GM18526 (cell line): ENCODE measurements around the gene LIPC.

Experiments
- POLR2A ChIP-seq: IDR thresholded peaks from 3 replicates; pipeline ENCODE4 v1.6.1; 2011; ENCODE audit not compliant: insufficient read length; ENCODE audit errors: extremely low read depth

The LIPC gene

DNA sequence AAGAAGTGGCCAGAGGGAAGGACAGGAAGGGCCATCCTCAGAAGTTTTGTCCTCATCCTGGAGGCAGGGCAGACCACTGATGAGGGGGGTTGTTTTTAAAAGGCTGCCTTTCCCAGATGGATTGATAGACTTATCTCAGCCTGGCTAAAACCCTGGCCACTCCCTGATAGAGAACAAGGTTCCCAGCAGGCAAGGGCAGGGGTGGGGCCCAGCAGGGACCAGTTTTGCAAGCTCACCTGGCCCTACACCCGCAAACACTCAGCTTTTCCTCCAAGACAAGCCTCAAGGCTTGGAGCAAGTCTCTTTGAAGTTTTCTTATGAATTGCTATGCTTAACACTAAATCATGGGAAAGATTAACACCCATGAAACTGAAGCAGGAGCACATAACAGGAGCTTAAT lies 9.1 kb downstream of the LIPC start:
- TF ChIP-seq POLR2A = no peak

DNA sequence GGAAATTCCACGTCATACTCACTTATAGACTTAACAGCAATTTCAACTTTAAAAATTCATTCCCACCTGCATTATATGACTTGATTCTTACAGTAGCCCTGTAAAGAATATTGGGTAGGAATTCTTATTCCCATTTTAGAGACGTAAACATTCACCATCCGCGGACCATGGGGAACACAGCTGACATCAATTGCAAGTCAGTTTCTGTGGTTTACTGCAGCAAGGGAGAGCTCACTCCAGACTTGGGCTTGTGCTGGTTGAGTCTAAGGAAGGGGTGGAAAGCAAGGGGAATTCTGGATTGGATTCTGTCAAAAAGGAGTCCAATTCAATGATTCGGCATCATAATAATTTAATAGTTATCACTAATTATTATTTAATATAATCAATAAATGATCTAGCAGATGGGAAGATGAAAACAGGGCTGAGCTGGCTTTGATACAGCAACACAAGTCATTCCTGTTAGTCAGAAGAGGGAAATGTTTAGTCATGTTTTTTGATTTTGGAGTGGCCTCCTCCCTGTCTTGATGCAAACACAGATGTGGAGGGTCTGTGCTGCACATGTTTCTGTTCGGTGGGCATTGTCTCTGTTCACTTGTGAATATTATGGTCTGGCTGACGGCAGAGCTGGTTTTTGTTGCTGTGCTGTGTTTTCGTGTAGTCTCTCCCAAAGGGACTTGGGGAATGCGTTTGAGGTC lies 9.7 kb downstream of the LIPC start:
- no peak for TF ChIP-seq POLR2A

DNA sequence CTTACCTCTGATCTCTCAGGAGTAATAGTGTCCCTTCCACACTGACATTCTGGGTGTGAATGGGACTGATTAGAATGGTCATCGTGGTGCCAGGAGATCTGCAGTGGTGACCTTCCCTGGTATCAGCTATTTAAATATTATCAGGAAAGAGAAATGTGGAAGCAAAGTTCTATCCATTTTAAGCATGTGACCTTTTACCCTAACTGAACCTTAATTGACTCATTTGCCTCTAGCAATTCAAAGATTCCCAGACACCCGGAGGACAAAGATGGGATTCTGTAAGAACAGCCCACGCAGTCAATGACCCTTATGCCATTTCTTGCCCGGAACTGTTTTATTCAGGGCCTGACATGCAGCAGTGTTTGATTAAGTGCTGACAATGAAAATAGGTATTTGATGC lies 10.3 kb downstream of the LIPC start:
- TF ChIP-seq POLR2A = no peak

DNA sequence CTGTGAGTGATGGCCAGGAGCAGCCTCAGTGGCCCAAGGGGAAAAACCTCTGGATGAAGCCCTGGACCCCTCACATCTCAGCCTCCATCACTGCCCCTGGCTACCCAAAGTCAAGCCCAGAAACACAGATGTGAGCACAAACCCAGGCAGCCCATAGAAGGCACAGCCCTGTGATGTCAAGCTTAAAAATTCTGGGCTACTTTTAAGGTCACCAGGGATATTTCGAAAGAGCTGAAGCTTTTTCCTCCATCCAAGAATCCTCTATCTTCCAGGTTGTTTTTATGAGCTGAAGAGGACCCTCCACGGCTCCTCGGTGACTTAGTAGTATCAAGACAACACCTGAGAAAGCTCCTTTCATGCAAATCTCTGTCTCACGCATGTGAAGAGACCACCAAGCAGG lies 11.5 kb downstream of the LIPC start:
- no peak for TF ChIP-seq POLR2A

DNA sequence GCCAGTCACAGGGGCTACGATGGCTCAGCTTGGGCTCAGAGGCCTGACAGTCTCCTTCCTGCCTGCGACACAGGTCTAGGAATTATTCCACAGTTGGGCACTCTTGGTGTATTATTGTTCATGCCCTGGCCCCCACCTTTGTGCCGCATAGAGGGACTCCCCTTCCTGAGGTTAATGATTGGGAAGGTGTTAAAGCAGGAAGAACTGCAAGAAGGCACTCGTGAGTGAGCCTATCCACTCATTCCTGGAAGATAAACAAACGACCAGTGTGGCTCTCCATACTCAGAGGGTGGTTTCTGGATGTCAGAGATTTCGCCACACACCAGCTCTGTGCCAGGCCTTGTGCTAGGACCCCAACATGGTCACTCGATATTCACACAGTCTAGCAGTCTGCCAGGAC lies 12.3 kb downstream of the LIPC start:
- TF ChIP-seq POLR2A = no peak

DNA sequence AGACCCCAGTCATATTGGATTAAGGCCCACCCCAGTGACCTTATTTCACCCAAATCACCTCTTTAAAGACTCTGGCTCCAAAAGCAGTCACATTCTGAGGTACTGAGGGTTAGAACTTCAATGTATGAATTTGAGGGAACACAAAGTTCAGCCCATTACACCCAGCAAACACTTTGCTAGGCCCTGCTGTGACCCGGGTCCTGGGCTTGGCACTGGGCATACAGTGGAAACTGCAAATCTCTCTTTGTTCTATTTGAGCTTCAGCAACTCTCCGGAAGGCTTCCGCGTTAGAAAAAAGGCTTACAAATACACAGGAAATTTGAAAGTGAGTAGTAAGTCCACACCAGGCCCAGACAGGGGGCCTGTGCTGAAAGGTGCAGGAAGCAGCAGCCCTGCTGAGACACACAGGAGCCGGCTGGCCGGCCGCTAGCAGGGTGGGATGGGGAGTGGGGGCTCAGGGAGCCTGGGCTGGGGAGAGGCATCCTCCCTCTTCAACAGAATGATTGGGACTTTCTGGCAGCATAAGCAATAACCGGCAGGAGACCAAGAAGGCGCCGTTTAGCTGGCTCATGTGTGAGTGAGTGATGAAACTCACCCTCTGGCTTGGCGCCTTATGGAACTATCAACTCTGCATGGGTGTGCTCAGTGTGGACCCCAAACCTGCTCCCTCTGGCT lies 13.0 kb downstream of the LIPC start:
- TF ChIP-seq POLR2A = no peak

DNA sequence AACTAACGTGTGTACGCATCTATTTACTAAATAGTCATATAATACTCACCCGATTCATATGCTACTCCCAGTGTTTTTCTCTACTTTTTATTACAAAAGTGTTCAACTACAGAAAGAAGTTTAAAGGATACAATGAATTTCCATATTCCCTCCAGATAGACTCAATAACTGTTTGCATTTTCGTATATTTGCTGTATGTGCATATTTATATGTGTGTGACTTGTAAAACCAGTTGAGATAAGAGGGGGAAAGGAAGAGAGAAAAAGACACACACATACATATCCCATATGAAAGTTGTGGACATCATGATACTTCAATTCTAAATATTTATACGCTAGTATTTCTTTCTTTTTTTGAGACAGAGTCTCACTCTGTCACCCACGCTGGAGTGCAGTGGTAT lies 14.1 kb downstream of the LIPC start:
- no peak for TF ChIP-seq POLR2A

DNA sequence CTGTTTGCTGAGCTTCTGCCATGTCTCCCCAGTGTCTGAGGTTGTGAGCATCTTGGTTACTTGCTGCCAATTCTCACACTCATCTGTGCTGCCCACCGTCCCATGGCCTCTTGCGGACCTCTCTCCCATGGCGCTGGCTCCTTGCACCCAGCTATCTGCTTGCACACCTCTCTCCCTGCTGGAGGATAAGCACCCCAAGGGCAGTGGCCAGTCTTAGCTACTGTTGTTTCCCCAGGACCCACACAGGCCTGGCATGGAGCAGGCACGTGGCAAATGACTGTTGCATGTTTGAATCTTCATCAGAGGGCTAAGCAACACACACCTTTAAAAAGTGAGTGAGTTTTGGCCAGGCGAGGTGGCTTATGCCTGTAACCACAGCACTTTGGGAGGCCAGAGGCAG lies 14.7 kb downstream of the LIPC start:
- no peak for TF ChIP-seq POLR2A

DNA sequence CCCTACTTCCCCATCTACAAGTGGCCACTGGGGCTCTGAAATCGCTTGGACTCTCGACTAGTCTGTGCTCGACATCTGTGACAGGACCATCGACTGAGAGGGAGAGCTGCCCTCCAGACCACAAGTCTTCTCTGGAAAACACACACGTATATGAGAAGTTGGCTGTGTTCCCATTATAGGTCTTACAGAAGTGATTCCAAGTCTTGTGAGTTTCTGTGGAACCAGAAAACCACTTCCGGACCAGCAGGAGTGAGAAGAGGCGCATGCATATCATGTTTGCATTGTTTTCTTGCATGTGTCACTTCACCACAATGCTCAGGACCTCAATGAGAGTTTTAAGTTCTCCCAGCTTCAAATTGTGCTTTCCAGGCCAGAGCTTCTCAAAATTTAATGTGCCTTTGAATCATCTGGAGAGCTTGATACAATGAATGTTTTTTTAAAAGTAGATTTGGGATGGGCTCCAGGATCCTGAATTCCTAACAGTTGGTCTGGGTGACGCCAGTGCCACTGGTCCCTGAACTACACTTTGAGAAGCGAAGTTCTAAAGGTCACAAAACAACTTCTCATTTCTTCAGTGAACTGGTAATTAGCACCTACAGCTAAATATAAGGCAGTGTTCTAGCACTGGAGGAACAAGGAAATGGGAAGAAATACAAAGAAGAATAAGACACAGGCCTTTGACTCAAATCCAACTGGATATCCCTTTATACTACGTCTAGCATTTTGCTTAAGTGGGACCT lies 15.7 kb downstream of the LIPC start:
- no peak for TF ChIP-seq POLR2A

DNA sequence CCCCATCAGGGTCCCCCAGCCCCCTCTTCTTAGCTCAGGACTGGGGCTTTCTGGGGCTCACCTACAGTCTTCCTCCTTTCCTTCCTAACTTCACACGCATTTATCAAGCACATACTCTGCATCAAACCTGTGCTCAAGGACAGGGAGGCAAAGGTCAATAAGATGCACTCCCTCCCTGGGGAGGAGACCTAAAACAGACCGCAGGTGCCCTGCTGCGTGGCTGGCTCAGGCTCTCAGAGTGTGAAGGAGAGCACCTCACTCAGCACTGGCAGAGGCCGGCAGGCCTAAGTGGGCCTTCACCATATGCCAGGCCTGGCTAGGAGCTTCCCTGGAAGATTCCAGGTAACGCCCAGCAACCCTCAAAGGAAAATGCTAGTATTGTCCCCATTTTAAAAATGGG lies 16.5 kb downstream of the LIPC start:
- no peak for TF ChIP-seq POLR2A

DNA sequence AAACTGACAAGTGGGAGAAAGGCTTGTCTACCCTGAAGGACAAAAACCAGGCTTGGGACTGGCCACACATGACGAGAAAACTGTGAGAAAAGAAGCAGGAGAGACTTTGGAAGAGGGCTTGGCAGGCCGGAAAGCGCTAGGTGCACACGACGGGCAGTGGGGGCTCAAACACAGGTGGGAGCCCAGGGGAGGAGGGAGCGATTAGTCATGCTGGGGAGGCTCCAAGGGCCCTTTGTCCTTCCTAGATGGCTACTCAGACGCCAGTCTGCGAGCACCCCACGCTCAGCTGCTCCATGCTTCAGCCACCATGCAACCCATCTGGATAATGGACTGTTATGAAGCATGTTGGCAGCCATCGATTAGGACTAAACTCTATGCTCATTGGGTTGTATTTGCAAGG lies 17.1 kb downstream of the LIPC start:
- TF ChIP-seq POLR2A = no peak

DNA sequence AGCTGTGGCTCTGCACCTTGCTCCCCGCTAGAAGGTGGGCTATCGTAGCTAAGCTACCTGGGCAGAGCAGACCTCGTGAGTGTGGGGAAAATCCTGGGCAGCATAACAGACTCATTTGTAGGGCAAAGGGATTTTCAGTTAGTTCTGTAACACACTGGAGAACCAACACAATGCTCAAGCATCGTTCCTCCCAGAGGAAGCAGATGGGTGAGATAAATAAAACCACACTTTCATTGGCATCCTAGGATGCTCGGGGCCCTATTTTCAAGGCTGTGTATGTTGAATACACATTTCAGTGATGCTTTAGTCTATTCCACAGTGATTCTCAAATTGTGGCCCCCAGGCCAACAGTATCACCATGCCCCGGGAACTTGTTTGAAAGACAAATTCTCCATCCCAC lies 20.0 kb downstream of the LIPC start:
- TF ChIP-seq POLR2A = no peak

DNA sequence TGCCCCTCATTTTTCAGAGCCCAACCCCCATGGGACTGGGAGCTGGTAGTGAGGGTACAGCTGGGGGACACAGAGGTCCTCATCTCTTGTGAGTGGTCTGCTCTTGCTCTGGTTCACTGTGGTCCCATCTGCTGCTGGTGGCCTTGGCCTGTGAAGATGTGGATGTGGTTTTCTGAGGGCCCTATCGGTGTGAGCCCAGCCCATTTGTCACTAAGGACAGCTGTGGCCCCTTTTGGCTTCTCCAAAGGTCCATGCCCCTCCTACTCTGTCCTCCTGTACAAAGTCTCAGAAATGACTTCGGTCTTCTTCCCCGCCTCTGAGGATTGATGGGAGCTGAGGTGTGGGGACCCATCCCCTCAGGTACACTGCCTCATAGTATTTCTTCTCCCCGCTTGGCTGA lies 21.0 kb downstream of the LIPC start:
- TF ChIP-seq POLR2A = no peak

DNA sequence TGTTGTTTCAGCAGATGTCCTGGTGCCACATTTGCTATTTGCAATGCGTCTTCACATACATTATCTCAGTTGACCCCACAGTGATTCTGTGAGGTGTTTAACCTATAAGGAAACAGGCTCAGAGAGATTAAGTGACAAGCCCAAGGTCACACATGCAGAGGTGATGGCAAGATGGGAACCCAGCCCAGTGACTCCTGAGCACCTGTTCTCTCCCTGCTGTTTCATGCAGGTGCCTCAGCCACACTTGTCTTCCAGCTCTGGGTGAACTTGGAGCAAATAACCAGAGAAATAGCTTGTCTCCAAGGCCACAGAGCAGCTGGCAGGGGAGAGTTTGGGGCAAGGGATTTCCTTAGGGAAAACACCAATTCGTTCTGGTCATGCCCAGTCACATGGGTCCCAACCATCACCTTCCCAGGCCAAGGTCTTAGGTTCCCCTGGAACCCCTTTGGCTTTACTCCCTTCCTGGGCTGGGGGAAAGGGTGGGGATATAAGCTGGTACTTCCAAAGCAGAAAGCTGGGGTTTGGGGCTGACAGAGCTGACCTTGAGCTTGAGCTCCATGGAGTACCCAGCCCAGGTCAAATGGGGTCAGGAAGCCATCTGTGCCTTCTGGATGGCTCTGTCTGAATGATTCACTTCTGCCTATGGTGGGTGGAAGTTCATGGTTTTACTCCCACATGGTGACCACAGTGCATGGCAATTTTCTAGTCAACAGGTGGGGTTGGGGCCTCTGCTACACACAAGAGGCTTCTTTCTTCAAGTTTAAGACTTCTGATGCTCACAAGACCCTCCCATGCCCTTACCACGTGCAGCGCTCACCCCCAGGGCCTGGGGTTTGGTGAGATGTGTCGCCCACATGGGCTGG lies 22.4 kb downstream of the LIPC start:
- TF ChIP-seq POLR2A = no peak

DNA sequence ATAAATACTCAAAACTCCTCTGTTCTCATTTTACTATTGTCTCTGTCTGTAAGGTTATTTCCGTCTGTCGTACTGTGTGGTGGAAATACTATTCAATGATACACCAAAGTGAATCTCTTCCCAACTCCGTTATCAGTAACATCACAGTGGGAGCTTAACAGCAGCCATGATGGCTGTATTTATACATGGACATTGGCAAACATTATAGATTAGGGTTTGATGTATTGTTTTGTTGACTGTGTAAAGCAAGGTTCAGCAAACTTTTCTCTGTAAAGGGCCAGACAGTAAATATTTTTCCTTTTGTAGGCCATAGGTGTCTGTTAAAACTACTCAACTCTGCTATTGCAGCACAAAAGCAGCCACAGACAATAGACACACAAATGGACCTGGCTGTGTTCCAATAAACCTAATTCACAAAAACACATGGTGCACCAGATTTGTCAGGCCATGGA lies 23.2 kb downstream of the LIPC start:
- no peak for TF ChIP-seq POLR2A
